GM12875 (cell line): Measurements from ENCODE around the gene ATG10.

Experiments
- H3K4me3 ChIP-seq: one replicate; pipeline ENCODE4 v1.5.1; 2011; ENCODE audit warnings: low read depth, low read length, control low read depth
- CTCF ChIP-seq: IDR thresholded peaks from 2 replicates; pipeline ENCODE4 v1.5.1; 2011; ENCODE audit warnings: low read depth, mild to moderate bottlenecking, control low read depth, inconsistent platforms, low read length, moderate library complexity, borderline replicate concordance; ENCODE audit not compliant: insufficient read depth

The ATG10 gene

GRCh38 chr5:82142217-82142841 is 170.5 kb downstream of the ATG10 start:
- no peak overlapping the region for H3K4me3 ChIP-seq
- no peak for TF ChIP-seq CTCF

- H3K4me3 ChIP-seq: no peak overlapping the region
- TF ChIP-seq CTCF: no peak
Measured at GRCh38 chr5:82142928-82143577, 171.2 kb downstream of the ATG10 start.

GRCh38 chr5:82147860-82148573 is 176.2 kb downstream of the ATG10 start:
- H3K4me3 ChIP-seq: no peak overlapping the region

GRCh38 chr5:82149434-82149833 is 177.6 kb downstream of the ATG10 start:
- no peak overlapping the region for H3K4me3 ChIP-seq
- no peak for TF ChIP-seq CTCF

More at GRCh38 chr5:82147860-82148573, 176.2 kb downstream of the ATG10 start:
- TF ChIP-seq CTCF: no peak

GRCh38 chr5:82150559-82150958 is 178.7 kb downstream of the ATG10 start:
- H3K4me3 ChIP-seq: no peak overlapping the region
- no peak for TF ChIP-seq CTCF

- no peak overlapping the region for H3K4me3 ChIP-seq
- TF ChIP-seq CTCF: no peak
Measured at GRCh38 chr5:82151204-82151603, 179.4 kb downstream of the ATG10 start.
